NCI-H2029 treated with DMSO at 0.1 percent for 48 hours (cell line): ENCODE measurements around the gene ZNF329.
"Not testable (repeated sequence)": the region's sequence is repeated elsewhere in the genome, so short reads cannot be mapped to it uniquely, and the experiment has no call there.

Source experiments
- DNase-seq: peaks from one replicate; lab custom pipeline; 2025; lab: John Stamatoyannopoulos, UW

Gene ZNF329

DNA sequence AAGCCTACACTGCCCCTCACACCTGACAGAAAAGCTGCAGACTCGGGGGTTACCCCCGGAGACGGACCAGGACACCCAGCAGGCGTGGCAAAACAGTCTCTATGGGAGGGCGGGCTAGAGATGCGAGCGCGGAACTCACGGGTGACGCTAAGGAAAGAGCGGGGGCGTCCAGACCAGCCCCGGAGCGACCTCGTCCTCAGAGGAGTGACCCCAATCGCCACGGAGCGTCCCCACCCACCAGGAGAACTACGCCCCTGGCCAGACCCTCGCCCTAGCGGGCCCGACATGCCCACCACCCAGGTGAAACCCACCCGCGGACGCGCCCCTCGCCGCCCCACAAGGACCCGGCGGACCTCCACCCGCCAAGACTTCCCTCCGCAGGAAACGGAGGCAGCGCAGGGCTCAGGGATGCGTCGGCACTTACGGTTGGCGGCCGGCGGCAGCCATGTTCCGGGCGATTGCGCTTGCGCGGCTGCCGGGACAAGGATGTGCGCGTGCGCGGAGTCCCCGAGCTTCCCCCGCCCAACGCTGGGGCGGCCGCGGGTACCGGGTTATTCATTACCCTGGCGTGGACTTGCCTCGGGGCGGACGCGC is at the start of gene ZNF329:
TSS of gene ZNF329 (minus strand) at position 462 of the 594 bp plus-strand sequence. CDS start 21,286 bp downstream, outside the sequence.
- DNase-seq, result peak; percentile 42

DNA sequence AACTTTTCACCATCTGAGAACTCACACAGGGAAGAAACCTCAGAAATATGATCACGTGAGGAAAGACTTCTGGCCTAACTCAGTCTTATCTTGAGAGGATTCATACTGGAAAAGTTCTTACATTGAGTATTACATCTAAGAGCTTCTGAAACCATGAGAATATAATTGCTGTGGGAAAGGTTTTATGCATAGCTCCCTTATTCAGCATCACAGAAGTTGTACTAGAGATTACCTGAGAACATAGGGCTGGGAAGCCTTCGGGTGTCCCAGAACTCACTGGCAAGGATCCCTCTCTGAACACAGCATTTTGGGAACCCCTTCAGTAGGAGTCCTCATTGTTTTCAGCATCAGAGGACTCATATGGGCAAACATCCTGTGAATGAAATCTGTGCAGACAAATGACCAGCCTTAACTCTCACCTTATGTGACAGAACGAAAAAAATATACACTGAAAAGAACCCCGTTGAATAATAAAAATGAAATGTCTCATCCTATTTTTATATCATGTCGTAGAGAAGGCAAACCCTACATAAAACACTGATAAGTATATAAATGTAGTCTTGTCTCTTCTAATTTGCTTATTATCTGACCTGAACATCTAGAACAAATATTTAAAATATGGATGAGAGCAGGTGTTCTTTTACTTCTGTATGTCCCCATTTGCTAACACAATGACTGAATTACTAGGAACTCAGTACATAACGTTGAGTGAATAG is 46.5 kb upstream of the ZNF329 start:
- DNase-seq, result no peak

- DNase-seq, result no peak
These were observed 33.2 kb upstream of the ZNF329 start for GRCh38 chr19:58183817-58184215.

DNA sequence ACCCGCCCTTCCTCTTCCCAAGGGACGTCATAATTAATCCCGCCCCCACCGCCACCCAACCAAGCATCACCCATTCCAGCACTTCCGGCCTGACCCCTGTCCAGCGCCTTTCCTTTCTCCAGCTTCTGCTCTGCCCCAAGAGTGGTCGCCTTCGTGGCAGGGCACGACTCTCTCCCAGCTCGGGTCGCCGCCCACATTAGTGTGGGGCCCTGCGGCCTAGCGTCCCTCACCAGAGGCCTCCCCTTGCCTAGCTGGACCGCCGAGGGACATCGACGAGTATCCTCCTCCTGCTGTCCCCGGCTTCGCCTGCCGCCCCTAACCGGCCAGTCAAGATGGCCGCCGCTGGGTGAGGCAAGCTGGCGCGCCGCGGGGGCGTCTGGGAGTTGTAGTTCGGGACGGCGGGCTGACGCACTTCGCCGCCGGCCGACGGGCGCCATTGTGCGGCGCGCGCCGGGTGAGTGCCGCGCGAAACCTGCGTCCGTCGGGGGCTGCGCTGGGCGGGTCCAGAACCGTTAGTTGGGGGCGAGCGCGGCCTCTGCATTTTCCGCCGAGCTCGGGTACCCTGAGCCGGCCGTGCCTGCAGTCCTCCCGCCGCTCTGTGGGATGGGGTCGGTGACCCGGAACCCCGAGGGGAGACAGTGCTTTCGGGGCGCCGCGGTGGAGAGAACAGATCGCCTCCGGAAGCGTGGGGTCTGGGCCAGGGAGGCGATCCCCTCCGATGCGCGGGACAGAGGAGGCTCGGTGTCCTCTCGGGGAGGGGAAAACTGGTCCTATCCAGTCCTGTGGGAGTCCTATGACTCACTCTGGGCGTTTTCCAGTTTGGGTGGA is 32.6 kb upstream of the ZNF329 start, which contains the start of gene ZNF274:
TSS of gene ZNF274 (plus strand) at position 73 of the 828 bp plus-strand sequence. CDS start 905 bp downstream, outside the sequence.
- peak; percentile 54 for DNase-seq

DNA sequence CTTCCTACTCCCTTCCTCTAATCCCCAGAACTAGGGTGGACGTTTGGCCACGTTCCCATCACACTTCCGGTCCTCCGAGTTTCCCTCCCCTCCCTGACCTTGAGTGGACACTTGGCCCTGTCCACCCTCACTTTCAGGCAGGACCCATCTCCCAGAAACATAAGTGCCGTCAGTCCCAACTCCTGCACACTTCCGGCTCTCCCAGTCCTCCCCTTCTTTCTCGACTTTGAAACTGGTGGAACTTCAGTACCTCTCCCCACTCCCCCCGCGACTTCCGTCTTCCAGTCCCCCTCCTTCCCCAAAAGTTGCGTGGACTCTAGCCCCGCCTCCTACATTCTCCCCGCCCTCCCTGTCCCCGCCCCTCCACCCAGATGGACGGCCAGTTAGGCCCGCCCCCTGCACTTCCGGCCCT is 32.0 kb upstream of the ZNF329 start:
- peak; percentile 70 for DNase-seq

GRCh38 chr19:58181902-58182576 is 31.4 kb upstream of the ZNF329 start:
- no peak for DNase-seq

GRCh38 chr19:58170860-58171259 is 20.3 kb upstream of the ZNF329 start:
- no peak for DNase-seq

GRCh38 chr19:58166708-58167280 is 16.2 kb upstream of the ZNF329 start:
- DNase-seq, result no peak

DNA sequence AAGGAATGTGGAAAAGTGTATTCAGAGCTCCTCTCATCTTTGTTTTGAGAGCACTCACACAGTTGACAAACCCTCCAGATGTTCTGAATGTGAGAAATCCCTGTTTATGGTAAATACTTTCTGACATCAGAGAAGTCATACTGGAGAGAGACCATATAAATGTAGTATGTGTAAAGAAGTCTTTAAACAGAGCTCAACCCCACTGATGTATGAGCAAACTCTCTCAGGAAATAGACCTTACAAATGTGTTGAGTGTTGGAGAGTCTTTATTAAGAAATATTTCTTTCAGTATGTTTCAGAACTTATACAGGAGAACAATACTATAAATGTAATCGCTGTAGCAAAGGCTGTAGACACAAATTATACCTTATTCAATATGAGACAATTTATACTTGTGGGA is 15.7 kb upstream of the ZNF329 start:
- DNase-seq, result no peak

GRCh38 chr19:58157045-58157728 is 6.6 kb upstream of the ZNF329 start:
- DNase-seq, result no peak

DNA sequence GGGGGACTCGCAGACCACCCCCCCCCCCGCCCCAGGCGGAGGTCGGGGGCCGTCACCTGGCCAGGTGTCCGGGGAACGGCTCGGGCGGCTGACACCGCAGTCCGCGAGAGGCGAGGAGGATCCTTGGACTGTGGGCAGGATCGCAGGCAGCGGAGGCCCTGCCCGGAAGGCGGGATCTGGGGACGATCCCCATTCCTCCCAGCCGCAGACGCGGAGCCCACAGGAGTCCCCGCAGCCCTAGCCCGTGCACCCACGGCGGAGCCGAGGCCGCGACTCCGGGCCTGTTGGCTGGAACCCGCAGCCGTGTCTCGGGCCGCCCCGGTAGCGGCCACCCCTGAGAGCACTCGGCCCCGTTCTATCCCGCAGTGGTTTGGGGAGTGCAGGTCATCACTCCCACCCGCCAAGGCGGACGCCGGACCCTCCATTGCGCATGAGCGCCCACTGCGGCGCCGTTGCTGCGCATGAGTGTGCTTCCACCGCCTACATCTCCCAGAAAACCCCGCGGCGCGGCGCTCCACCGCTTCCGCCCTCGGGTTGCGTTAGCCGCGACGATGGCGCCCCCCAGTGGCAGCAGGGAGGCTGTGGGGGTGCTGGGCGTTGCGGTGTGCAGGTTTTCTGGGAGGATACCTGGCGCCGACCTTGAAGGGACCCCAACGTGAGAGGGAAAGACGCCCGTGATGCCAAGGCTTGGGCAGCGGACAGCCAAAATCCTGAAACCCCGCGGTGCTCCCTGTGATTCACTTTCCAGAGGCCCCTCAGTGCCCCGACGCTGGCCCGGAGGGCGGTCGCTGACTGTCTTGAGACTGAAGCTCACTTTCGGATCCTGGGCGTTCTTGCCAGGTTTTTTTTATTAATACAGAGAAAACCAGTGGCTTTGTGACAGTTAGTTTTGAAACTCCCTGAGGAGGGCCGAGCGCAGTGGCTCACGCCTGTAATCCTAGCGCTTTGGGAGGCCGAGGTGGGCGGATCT is 4.4 kb upstream of the ZNF329 start:
- peak; percentile 68 for DNase-seq

- DNase-seq, result no peak
These were observed 3.7 kb upstream of the ZNF329 start for GRCh38 chr19:58154287-58154678.

- DNase-seq, result no peak
These were observed 2.8 kb upstream of the ZNF329 start for GRCh38 chr19:58153386-58153785.

DNA sequence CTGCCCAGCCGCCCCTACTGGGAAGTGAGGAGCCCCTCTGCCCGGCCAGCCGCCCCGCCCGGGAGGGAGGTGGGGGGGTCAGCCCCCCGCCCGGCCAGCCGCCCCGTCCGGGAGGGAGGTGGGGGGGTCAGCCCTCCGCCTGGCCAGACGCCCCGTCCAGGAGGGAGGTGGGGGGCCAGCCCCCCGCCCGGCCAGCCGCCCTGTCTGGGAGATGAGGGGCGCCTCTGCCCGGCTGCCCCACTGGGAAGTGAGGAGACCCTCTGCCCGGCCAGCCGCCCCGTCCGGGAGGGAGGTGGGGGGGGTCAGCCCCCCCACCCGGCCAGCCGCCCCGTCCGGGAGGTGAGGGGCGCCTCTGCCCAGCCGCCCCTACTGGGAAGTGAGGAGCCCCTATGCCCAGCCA is 3.1 kb downstream of the ZNF329 start:
- DNase-seq, result not testable (repeated sequence)

DNA sequence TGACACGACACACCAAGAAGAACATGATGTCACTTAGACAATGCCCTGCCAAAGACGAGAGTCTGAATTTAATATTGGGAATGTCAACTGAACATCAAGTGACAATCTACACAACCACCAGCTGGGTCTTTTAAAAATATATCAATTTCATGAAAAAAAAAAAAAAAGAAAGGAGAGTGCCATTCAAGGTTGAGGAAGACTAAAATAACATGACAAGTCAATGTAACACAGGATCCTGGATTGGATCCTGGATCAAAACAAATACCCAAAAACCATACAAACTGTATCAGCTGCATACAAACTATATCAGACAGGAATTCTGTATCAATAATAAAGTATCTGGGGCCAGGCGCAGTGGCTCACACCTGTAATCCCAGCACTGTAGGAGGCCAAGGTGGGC is 4.7 kb downstream of the ZNF329 start:
- DNase-seq, result no peak

- DNase-seq, result no peak
These were observed 16.3 kb downstream of the ZNF329 start for GRCh38 chr19:58134244-58134643.

- no peak for DNase-seq
These were observed 21.3 kb downstream of the ZNF329 start for GRCh38 chr19:58129284-58129683.

DNA sequence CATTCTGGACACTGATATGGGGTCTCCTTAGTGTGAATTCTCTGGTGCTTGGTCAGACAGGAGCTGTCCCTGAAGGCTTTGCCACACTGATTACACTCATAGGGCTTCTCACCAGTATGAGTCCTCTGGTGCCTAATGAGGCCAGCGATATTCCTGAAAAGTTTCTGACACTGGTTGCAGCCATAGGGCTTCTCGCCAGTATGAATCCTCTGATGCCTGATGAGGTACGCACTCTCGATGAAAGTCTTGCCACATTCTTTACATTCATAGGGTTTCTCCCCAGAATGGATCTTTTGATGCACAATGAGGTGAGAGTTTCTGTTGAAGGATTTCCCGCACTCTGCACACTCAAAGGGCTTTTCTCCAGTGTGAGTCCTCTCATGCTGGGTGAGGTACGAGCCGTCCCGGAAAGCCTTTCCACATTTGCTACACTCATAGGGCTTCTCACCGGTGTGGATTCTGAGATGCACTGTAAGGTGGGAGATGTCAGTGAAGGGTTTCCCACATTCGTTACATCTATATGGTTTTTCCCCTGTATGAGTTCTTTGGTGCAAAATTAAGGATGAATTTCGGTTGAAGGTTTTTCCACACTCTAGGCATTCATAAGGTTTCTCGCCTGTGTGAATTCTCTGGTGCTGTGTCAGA is 22.4 kb downstream of the ZNF329 start:
- DNase-seq, result no peak

GRCh38 chr19:58123354-58123753 is 27.2 kb downstream of the ZNF329 start:
- DNase-seq, result no peak
